GM19035 (cell line): Measurements from ENCODE around the gene KIF13A.
"Not testable (repeated sequence)": the region's sequence is repeated elsewhere in the genome, so short reads cannot be mapped to it uniquely, and the experiment has no call there.

ENCODE experiments used
- ATAC-seq: cut with Tn5 transposase; IDR thresholded peaks from one replicate; pipeline ENCODE4 v1.9.1; 2021; ENCODE audit not compliant: unreplicated experiment

Gene KIF13A

GRCh38 chr6:17904491-17905120 is 82.8 kb downstream of the KIF13A start:
- no peak for ATAC-seq

DNA sequence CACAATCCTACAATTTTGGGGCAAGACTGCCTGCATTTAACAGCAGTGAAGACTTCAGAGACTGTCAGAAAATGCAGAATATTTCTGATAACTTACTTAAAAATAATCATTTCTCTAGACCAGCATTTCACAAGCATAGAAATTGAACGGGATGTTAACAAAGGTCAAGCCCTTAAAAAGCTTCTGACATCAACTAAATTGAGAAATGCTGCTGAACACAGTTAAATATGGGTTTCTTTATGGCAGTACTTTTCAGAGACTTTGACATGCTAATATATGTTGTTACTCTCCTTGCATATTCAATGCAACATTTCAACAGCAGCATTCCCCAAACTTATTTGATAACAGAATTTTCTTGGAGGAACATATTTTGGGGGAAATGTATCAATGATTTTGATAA is 84.5 kb downstream of the KIF13A start:
- ATAC-seq, result no peak

DNA sequence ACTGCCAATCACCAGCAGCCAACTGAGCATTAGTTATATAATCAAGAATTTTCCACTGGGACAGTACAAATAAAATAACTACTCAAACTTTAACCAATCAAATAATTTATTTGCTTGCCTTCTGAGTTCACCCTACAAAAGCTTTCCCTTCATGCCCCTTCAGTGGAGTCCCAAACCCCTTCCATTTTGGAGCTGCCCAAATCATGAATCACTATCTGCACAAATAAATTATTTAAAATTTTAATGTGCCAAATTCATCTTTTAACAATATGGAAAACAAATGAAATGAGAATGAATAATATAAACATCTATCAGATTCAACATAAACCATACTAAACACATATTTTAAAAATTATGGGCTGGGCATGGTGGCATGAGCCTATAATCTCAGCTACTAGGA is 85.9 kb downstream of the KIF13A start:
- ATAC-seq, result no peak

DNA sequence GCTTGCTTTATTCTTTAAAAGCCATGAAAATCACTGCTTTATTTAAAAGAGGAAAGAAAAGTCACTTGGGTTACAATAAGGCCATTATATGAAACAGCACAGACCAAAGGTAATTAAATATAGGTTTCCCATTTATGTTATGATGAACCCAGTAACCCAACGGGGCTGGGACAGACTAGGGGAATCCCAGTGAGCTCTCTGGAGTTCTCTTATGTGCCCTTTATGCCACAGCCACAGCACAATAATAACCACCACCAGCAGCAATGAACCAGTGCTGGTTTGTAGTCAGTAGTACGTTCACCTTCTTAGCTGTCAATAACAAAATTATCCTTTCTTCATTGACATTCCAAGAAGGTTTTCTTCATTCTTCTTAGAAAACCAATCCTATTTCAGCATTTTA is 87.4 kb downstream of the KIF13A start:
- ATAC-seq, result no peak

DNA sequence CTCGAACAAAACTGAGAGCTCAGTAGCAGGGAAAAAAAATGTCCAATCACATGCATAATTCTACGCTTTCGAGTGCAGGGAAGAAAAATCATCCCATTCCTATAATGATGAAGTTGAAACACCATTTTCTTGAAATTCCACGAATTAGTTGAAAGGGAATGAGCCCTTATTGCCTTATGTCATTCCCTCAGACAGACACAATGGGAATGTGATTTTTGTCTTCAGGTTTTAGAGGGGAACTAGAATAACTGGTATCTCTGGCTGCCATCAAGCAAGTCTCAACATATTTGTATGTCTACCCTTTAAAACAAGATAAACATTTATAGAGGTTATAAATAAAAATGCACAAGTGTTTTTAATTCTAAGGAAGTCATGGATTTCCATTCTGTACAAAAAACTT is 87.9 kb downstream of the KIF13A start:
- ATAC-seq, result no peak

GRCh38 chr6:17897681-17898080 is 89.8 kb downstream of the KIF13A start:
- no peak for ATAC-seq

GRCh38 chr6:17894905-17895304 is 92.5 kb downstream of the KIF13A start:
- ATAC-seq, result no peak

GRCh38 chr6:17894191-17894590 is 93.2 kb downstream of the KIF13A start:
- ATAC-seq, result no peak

DNA sequence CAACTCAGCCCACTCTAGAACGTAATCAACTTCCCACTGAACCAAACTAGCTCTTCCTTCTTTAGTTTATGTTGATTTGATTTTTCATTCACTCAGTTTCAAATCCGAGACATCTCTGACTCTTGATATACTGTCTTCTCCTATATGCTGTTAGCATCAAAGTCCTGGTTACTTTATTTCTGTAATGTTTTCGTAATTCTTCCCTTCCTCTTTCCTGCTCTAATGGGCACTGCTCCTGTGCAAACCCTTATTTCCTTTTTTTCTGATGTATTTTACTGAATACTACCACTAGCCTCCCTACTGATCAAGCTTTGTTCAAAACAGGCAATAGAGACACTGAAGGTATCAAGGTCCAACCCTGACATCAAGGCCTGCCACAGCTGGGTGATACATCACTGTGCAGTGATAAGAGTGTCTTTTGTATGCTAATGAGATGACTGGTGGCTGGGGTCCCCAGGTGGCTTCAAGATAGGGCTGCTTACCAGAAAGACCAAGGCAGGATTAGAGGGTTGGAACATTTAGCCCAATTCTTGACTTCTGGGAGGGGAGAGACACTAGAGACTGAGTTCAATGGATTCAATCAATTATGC is 95.2 kb downstream of the KIF13A start:
- ATAC-seq, result no peak

DNA sequence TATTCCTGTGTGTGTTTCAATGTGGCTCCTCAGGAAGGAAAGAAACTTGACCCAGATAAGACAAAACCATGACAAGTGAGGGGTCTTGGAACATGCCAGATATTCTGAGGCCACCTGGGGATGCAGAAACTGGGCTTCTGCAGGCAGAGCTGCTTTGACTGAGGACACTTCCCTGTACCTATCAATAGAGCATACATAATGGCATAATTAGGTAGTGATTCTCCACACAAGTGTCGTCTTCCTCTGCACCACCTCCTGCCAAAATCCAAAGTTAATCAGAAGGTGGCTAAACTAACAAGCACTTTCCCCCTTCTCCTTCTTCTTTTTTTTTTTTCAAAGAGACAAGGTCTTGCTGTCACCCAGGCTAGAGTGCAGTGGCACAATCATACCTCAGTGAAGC is 97.1 kb downstream of the KIF13A start:
- no peak for ATAC-seq

DNA sequence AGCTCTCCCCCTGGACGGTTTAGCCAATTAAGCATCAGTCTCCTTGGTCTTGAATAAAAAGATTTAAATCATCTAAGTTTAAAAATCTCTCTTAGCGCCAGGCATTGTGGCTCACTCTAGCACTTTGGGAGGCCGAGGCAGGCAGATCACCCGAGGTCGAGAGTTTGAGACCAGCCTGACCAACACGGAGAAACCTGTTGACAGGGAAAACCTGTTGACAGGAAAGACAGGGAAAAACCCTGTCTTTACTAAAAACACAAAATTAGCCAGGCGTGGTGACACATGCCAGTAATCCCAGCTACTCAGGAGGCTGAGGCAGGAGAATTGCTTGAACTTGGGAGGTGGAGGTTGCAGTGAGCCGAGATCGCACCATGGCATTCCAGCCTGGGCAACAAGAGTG is 97.7 kb downstream of the KIF13A start:
- ATAC-seq, result not testable (repeated sequence)

DNA sequence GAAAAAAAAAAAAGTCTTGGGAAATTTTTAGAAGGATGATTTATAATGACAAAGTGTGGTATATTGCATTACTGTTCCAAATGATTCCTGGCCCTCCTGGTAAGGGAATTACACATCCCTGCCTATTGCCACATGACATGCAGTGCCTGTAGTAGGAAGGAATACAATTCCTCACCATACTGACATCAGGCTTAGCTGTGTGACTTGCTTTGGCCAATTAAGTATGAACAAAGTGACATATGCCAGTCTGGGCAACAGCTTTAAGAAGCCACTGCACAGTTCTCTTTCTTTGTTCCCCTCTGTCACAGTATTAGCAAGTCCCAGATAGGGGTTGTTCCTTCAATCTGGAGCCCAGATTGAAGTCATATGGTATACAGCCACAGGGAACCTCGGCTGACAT is 100.5 kb downstream of the KIF13A start:
- no peak for ATAC-seq

GRCh38 chr6:17885889-17886576 is 101.4 kb downstream of the KIF13A start:
- ATAC-seq, result no peak

- ATAC-seq, result peak; percentile 86
Measured at GRCh38 chr6:17884498-17885478, 102.6 kb downstream of the KIF13A start.

GRCh38 chr6:17883665-17884497 is 103.6 kb downstream of the KIF13A start:
- ATAC-seq, result no peak

DNA sequence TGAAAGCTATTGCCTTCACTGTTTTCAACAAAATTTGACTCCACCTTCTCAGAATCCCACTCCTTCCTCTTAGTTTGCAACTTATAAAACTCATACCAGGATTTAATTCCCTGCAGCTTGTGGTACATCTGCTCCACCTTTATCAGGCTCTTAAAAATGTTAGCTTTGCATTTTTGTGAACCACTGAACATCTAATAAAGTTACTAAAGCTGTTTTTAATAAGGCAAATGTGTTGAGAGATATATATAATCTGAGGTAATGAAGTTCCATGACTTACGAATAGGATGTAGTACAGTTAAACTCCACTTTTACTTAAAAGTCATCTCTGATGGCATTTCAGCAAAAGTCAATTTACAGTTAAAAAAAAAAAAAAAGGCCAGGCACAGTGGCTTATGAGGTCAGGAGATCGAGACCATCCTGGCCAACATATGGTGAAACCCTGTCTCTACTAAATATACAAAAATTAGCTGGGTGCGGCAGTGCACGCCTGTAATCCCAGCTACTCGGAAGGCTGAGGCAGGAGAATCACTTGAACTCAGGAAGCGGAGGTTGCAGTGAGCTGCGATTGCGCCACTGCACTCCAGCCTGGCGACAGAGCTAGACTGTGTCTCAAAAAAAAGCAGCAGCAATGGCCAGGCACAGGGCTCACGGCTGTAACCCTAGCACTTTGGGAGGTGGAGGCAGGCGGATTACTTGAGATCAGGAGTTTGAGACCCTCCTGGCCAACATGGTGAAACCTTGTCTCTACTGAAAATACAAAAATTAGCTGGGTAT is 106.2 kb downstream of the KIF13A start:
- ATAC-seq, result no peak

DNA sequence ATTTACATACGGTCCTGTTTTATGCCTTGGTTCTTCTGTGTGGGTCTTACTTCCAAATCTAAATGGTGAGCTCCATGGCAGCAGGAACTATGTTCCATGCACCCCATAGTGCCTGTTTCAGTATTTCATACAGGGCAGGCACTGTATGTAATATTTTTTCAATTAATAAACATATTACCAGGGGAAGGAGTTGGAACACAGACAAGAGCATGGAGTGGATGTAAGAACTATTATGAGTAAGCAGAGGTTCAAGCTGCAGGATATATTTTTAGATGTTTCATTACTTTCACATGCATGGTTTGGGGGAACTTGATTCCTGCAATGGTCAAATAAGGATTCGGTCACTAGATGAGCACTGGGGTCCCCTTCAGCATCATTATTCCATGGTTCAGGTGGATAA is 108.3 kb downstream of the KIF13A start:
- no peak for ATAC-seq

DNA sequence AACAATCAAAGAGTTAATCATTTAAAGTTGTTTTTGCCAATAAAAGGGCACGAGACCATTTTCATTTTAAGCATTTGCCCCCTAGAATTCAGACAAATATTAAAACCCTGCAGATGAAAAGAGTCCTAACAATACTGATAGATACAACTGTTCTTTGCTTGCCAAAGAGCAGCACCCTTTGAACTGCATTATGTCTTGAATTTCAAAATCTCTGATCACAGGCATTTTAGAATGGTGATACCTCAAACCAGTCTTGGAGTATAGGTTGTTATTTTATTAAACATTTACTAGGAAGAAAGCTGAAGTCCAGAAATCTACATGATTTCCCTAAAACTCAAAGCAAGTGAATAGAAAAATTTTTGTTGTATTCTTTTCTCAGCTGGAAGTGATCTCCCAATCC is 108.7 kb downstream of the KIF13A start:
- ATAC-seq, result no peak

GRCh38 chr6:17877895-17878440 is 109.5 kb downstream of the KIF13A start:
- no peak for ATAC-seq
